HG03521 (cell line): ENCODE measurements around the gene FOXD2.

Experiments used
- ATAC-seq: cut with Tn5 transposase; IDR thresholded peaks from one replicate; pipeline ENCODE4 v1.9.1; 2021; ENCODE audit warnings: mild to moderate bottlenecking, moderate library complexity; ENCODE audit not compliant: unreplicated experiment

Gene FOXD2

GRCh38 chr1:47459253-47459788, 21.5 kb downstream of the FOXD2 start:
- ATAC-seq, result no peak

DNA sequence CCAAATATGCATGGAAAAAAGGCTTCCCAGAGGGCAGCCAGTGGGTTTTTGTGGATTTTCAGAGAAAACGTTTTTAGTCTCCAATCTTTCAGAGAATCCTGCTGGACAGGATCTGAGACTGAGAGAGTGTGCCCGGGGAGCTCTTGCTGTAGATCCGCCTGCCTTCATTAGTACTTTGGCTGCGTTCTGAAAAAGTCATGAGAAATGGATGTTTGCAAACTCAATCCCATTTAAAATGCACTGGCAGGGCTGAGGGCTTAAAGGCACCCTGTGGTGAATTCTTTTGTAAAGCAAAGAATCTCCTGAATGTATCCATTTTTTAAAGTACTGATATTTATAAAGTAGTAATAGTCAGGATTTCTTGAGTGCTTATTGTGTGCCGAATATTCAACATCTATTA, 22.2 kb downstream of the FOXD2 start:
- no peak for ATAC-seq

DNA sequence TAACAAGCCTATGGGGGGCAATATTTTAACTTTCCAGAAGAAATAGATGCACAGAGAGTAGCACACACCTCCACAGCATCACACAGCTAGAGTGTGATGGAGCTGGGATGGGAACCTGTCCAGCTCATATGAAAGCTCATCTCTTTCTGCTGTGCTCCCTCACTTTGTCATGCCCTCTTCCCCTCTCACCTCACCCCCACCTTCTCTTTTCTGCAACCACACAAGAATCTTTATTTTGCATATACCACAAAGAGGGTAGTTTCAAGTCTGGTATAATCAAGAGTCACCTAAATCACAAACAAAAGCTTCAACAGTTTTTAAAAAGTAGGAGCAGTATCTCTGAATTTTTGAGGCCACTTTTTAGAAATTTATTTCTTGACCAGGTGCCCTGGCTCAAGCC, 22.6 kb downstream of the FOXD2 start:
- no peak for ATAC-seq

DNA sequence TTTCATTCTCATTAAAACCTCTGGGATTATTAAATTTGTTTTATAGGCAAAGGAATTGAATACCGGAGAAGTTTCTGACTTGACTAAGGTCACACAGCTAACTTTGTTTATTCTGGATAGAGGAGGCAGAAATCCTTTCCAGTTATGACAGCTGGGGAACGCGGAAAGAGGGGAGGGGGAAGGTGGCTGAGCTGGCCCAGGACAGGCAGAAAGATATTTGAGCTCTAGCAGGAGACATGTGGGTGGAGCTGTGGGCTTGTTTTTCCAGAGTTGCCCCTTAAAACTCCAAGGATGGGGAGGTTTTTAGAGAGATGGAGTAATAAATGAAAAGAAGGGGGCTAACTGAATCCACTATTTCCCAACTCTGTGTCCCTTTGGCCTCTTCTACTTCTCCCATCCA, 27.8 kb downstream of the FOXD2 start:
- ATAC-seq, result no peak

GRCh38 chr1:47468709-47469389, 31.0 kb downstream of the FOXD2 start:
- ATAC-seq, result no peak

GRCh38 chr1:47469390-47469759, 31.5 kb downstream of the FOXD2 start:
- no peak for ATAC-seq

GRCh38 chr1:47469910-47470309, 32.1 kb downstream of the FOXD2 start:
- no peak for ATAC-seq

GRCh38 chr1:47471163-47471562, 33.3 kb downstream of the FOXD2 start:
- ATAC-seq, result no peak

DNA sequence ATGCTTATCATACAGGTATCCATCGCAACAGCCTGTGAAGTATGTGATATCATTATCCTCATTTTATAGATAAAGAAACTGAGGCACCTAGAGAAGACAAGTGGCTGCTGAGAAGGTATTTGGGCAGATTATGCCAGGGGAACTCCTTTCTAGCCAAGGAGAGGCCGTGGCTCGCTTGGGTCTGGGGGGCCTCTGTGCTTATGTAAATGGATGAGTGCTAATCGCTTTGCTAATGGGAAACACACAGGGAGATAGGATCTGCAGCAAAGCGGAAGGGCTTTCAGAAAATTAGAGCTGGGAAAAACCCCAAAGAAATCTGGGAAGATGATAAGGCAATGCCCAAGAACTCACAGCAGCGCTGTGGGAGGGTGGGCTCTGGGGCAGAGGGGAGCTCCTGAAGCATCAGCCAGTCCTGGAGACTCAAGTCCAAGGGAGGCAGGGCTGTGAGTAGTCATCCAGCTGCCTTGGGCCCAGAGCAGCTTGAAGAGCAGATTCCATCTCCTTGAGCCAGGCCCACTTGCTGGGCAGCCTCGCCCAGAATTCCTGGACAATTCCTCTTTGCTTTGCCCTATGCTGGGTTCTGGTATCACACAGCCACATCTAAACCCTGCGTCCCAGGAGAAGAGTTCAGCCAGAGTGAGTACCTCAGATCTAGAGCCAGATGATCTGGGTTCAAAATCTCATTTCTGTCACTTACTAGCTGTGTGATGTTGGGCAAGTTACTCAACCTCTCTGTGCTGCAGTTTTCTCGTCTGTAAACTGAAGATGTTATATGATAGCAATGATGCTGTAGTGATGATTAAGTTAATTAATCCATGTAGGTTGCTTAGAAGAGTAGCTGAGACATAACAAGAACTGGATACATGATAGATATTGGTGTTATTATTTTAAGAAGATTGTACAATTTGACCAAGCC, 36.7 kb downstream of the FOXD2 start:
- no peak for ATAC-seq

DNA sequence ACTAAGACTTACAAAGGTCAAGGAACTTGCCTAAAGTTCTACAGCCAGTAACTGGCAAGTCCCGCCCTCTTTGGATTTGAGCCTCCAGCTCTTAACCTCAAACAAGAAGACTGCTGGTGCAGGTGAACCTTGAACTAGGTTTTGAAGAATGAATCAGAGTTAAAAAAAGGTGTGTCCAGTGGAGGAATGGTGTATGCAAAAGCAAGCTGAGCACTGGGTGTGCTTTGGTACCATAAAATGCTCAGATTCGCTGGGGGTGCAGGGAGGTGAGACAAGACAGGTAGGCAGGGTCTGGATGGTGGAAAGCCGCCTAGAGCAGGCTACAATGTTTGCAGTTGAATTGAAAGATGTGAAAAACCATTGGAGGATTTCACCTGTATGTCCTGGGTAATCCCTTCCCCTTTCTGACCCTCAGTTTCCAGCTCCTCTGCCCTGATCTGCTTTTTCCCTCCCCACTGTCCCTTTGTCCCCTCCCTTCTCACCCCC, 39.8 kb downstream of the FOXD2 start:
- no peak for ATAC-seq

DNA sequence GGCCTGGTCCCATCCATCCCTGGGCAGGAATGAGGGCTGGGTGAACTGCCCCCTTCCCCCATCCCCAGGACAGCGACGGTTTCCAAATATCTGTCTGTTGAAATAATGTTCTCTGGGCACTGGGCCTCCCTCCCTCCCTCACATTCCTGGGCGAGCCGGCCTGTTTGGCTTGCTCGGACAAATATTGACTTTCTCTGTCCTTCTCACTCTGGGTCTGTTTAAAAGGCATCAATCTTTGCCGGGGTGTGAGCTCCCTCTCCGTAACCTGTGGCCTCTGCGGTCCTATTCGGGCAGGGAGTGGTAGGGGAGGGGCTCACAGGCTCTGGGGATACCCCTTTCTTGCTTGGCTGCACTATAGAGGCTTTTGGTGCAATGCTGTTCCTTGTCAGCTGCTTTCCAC, 40.2 kb downstream of the FOXD2 start:
- ATAC-seq, result no peak

DNA sequence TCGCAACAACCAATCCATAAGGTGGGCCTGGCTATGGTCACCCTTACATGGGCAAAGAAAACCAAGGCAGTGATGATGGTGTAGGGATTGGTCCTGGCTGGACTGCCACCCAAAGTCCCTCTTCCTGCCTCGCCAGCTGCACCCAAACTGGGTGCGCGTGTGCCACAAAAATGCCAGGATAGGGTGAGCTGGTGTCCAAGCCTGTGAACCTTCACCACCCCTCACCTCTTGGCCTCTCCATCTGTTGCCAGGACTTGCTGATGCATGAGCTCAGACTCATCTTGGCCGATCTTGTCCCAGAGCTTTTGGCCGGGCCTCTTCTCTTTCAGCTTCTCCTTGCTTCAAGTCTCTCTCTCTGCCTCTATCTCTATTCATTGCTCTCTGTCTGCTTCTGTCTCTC, 41.8 kb downstream of the FOXD2 start:
- ATAC-seq, result no peak

- no peak for ATAC-seq
Measured at GRCh38 chr1:47481936-47482335, 44.1 kb downstream of the FOXD2 start.

DNA sequence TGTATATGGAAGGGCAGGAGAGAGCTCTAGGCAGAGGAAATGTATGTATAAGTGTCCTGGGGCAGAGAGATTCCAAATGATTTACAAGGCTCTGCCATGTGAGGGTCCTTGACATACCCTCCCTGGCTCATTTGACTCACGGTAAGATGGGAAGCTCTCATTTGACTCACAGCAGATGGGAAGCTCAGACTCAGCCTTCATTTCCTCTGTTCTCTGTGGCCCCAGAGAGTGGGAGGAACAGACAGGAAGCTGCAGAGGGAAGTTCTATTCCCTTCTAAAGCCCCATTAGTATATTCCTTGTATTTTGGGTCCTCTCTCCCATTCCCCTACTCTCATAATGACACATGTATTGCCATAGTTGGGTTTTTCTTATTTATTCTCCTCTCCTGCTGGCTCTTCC, 44.9 kb downstream of the FOXD2 start:
- no peak for ATAC-seq

GRCh38 chr1:47483651-47484050, 45.8 kb downstream of the FOXD2 start:
- ATAC-seq, result no peak

GRCh38 chr1:47485817-47486216, 48.0 kb downstream of the FOXD2 start:
- ATAC-seq, result no peak

GRCh38 chr1:47487332-47487731, 49.5 kb downstream of the FOXD2 start:
- no peak for ATAC-seq

DNA sequence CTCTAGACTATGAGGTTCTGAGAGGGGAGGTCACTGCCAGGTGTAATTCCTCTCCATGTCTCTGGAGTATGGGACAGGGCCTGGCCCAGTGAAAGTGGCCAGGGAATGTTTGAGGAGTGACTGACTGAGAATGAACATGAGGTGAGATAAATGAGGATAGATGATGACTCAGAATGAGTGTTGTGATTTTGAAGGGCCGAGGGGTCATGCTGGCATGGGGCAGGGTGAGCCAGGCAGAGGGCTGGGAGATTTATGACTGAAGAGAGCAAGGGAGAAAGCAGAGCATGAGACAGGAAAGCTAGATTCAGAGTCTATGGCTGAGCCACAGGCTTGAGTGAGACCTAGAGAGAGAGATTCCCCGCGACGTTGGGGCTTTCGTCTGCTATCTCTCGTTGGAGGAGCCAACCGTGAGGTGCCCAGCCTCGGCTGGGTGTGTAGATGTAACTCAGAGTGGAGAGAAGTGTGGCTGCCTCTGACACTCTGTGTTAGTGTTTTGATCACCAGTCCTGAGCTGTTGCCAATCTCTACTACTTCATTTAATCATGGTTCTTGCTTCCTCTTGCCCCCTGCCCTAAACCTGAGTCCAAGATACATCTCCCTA, 50.1 kb downstream of the FOXD2 start:
- ATAC-seq, result no peak
